GM12873 (cell line): ENCODE data around the gene TSC22D2.

Experiments used
- CTCF ChIP-seq: IDR thresholded peaks from 2 replicates; pipeline ENCODE4 v1.5.1; 2012; ENCODE audit warnings: low read depth, mild to moderate bottlenecking, moderate library complexity, low read length, control low read depth; ENCODE audit not compliant: insufficient read depth; ENCODE audit errors: missing control alignments

The TSC22D2 gene

GRCh38 chr3:150515210-150515609, 107.1 kb downstream of the TSC22D2 start:
- TF ChIP-seq CTCF = no peak
